HG03196 (cell line): ENCODE results near the gene PRF1.

Experiments used
- ATAC-seq: cut with Tn5 transposase; IDR thresholded peaks from one replicate; pipeline ENCODE4 v1.9.1; 2021; ENCODE audit not compliant: unreplicated experiment

Gene PRF1

DNA sequence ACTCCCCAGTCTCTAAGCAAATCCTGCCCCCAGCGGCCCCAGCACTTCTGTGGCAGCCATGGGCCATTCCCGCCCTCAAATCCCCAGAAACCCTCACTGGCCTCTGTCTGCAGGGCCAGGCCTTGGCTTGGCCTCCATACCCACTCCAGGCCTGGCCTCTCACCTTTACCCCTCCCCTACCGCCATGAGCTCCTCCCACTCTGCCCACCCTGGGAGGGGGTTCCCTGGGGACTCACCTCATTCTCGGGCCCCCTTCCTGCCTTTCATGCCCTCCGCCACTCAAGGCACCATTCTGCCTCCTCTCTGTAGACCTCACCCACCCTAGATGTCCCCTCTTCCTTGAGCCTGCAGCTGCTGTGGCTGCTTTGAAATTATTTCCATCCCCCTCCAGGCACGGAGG is 41.0 kb downstream of the PRF1 start:
- ATAC-seq, result no peak

DNA sequence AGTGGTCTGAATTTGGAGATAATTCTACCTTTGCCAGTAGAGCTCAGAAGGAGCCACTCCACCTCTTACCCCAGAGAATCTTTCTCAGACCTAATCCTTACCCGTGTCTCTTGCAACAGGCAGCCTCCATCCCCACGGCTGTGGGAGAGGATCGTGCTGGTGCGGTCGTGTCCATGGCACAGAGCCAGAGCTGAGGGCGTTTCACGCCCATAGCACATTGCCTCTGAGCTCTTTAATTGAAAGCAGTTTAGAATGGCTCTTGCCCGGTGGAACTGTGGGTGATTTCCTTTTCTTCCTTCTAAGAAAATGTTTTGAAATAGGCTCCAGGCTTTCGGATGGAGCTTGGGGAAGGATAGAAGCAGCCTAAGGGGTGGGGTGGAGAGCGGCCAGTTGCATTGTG is 41.5 kb downstream of the PRF1 start:
- no peak for ATAC-seq

DNA sequence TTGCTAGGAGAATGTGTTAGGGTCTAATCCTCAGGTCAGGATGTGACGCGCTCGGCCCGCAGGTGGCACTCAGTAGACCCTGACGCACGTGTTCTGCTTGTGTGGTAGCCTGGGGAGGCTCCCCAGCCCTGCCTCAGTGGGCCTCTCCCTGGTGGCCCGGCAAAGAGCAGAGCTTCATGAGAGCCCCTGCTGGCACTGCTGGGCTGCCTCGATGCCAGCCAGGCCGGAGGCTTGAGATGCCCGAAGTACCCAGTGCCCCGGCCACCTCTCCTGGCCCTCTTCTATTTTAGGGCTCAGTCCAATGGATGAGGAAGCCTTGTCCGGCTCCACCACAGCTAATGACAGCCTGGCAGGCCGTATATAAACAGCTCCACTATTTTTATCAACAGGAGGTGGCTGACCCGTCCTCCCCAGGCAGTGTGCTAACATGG is 42.0 kb downstream of the PRF1 start:
- no peak for ATAC-seq

DNA sequence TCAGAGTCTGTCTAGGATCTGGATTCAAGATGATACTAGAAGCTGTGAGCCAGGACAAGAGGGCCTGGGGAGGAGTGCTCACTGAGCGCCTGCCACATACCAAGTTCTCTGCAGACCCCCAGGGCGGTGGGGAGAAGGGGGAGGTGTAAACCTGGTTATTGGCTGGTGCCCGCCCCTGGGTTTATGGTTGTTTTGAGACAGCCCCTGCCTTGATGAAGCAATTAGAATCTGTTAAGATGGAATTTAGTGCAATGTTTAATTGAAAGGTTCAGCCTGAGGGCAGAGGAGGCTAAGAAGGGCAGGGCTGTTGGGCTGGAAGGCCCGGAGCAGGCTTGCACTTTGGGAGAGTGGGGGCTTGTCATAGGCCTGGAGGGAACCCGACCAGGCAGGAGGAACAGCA is 42.7 kb downstream of the PRF1 start:
- ATAC-seq, result no peak

DNA sequence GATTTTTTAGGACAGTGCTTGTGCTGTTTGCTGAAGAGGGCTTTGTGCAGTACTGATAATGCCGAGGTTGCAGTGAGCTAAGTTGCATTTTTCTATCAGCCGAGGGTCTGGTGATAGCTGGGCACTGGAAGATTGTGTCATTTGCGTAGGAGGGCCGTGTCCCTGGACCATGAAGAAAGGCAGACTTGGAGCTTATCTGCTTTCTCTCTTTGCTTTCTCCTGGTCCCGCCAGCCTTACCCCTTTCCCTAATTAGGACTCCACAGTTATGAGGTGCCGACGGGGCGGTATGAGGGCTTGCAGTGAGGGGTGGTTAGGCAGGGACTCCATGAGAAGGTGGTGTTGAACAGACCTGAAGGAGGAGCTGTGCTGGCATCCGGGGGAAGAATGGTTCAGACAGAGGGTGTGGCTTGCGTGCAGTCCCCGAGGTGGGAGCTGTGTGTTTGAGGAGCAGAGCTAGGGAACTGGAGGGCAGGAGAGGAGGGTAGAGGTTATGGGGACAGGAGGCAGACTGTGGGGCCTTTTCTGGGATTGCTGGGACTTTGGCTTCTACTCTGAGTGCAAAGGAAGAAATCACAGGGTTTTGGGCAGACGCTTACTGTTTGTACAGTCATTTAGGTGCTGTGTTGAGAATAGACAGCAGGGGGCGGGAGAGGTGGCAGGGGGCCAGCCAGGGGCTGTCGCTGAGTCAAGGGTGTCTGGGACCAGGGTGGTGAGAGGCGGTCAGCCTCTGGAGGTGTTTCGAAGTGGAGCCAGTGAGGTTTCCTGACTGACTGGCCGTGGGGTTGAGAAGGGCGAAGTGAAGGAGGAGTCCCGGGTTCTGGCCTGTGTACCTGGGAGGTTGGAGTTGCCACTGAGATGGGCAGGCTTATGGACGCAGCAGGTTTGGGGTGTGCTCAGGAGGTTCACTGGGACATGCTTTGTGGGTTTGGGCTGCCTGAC is 43.4 kb downstream of the PRF1 start:
- no peak for ATAC-seq

DNA sequence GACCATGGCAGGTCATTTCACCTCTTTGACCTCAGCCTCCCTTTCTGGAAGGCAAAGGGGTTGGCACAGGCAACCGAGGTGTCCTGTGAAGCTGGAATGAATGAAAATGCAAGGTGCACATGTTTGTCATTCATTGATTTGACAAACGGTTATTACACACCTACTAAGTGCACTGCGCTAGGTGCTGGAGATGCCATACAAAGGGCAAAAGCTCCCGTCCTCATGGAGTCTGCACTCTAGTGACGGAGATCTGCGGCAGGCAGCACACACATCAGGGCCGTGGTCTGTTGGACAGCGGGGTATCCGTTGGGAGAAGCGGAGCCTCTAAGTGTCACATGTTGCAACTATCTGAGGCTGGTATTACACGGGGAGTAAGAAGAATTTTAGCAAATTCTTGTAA is 44.2 kb downstream of the PRF1 start:
- ATAC-seq, result no peak

DNA sequence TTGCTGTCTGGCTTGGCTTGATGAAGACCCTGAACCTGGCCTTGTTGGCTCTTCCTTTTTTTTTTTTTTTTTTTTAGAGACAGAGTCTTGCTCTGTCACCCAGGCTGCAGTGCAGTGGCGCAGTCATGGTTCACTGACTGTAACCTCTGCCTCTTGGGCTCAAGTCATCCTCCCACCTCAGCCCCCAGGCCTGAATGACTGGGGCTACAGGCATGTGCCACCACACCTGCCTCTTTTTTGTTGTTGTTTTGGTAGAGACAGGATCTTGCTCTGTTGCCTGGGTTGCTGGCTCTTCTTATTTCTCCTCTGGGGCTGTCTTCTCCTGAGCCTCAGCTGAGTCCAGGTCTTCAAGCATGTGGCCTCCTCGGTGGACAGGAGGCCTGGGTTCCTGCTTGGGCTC is 44.7 kb downstream of the PRF1 start:
- no peak for ATAC-seq

DNA sequence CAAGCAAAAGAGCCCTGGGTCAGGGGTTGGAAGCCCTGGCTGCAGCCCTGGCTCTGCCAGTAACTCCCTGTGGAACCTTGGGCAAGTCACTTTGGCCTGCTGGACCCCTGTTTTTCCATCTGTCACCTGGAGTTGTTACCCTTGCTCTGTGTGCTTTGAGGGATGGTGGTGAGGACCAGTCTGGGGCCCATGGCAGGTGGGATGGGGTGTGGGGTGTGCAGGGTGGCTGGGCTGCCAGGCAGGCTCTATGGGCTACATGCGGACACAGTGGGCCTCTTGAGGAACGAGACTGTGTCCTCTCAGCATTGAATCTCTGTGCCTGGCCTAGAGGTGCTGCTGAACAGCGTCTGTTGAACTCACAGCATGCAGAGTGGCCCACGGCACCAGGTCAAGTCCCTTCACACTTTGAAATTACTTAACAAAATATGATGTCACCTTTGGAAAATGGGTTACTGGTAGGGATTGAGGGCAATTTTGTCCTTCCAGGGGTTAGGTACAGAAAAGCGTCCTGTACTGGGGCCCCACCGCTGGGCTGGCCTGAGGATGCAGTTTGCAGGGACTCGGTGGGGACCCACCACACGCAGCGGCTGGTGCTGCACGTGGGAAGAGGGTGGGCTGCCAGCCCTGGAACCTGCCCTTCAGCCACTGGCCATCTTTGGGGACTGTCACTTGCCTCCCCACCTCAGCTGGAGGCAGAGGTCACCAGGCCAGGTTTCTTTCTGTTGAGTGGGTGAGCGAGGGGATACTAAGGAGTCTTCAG is 45.3 kb downstream of the PRF1 start:
- ATAC-seq, result no peak

DNA sequence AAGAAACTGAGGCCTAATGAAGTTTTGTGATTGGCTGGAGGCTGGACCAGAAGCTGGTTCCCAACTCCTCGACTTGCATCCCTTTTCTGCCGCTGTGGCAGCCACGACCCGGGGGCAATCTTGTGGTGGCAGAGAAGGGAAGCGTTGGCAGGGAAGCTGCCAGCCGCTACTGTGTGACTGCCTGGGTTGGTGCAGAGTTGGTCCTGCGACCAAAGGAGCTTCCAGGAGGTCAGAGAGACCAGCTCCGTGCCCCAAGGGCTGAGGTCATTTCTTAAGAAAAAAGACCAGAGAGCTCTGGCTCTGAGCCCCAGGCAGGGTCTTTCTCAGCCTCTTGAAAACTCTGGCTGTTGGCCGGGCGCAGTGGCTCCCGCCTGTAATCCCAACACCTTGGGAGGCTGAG is 47.2 kb downstream of the PRF1 start:
- ATAC-seq, result no peak

DNA sequence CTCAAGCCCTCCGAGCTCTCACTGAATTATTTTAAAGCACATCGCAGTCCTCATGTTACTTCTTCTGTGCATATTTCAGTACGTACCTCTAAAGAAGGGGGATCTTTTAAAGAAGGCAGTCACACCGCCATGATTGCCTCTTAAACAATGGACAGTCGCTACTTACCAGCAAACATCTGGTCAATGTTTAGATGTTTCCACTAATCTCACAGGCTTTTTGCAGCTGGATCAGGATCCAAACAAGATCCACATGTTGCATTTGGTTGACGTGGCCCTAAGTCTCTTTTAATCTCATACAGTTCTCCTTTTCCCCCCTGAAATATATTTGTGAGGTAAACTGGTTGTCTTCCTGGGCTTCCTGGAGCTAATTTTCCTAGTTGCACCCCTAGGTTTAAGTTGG is 50.0 kb downstream of the PRF1 start:
- ATAC-seq, result no peak

DNA sequence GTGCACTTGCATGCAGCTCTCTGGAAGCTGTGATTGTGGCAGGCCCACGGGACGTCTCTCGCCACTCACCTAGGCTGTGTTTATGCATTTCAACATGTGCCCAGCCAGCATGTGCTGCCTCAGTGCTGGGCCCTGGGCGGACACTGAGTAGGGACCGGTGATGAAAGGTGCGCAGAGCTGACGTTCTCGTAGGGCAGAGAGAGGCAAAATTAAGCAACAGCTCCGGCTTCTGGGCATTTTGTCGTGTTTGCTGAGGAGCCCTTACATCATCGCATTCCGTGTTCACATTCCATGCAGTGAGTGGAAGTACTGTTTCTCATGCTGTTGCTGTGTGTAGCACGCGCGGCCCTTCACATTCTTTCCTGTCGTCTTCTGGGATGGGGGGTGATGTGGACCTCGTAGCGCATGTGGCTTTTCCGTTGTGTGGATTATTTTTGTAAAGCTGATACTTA is 50.5 kb downstream of the PRF1 start:
- ATAC-seq, result no peak

DNA sequence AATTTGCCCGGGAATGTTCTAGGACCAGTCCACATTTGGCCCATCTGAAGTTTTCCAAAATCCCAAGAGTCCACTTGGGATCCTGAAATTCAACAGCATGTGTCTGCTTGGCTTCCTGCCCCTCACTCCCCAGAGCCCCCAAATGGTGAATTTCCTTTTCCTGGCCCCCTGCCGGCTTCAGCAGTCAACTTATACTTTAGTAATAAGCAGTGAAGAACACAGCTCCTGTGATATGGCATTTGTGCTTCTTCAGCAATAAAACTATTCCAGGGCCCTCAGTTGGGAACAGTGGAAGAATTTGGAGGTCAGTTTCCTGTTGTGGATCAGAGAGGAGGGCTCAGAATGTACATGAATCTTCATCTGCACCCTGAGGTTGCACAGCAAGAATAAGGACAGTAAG is 51.1 kb downstream of the PRF1 start:
- no peak for ATAC-seq

DNA sequence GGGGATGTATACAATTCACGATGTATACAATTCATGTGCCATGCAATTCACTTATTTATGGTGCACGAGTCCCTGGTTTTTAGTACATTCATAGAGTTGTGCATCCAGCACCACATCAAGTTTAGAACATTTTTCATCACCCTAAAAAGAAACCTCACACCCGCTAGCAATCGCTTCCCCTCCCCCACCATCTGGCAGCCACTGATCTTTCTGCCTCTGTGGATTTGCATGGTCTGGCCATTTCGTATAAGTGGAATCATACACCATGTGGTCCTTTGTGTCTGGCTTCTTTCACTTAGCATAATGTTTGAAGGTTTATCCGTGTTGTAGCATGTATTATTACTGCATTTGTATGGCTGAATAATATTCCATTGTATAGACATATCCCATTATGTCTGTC is 52.1 kb downstream of the PRF1 start:
- ATAC-seq, result no peak

DNA sequence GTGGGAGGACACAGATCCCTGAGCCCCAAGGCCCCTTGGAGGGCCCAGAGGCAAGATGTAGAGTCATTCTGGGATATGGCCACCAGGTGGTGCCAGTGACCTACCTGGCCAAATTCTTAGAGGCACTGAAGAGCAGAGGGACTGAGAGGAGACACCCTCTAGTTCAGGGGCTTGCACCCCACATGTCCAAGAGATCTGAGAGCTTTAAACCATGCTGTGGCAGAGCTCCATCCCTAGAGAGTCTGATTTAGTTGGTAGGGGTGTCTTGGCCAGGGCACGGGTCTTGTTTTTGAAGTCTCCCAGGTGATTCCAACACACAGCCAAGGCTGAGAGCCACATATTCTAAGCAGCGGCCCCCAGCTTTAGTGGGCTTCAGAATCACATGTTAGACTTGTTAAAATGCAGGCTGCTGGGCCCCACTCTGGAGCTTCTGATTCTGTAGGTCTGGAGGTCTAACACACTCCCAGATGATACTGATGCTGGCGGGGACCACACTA is 52.5 kb downstream of the PRF1 start:
- no peak for ATAC-seq

DNA sequence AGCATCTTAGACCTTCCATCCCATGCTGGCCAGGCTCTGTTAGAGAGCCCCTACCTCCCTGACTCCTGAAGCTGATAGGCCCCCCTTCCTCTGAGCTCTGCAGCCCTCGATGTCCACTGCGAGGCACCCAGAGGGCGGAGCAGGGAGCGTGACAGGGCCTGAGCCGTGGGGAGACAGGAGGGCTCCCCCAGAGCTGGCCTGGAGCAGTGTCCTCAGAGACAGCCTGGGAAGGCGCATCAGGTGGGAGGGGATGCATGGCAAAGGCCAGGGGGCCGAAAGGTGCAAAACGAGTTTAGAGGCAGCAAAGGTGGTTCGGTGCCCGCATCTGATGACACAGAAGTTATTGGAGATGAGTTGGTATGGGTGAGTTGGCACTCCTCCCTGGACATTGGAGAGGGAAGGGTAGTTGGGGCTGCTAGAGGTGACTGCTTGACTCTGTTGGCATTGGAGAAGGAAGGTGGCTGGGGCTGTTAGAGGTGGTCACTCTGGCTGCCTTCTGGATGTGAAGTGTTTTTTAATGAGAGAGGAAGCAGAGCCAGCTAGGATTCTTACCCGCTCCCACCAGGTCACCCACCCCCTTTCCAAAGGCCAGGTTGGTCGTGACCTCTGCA is 53.1 kb downstream of the PRF1 start:
- ATAC-seq, result no peak
